ENCODE measurements around the gene PACS2. TPM values are rescaled to one million over a fixed set of nuclear protein-coding genes. Genes with fewer than 3 reads are reported as not detected.

The PACS2 gene
- total and polyA plus RNA-seq, 2 donors (not counting 3 experiments of a cell fraction or from before 2014, with no cell fraction given) = 52.7 to 86.3 TPM

- peaks cover 2% of the 10 kb centered on the region for H4K20me1 ChIP-seq (replicated peaks; ENCODE audit: control insufficient read depth, extremely low read depth, insufficient read depth, low read length)
- no peak overlapping the region for H2AFZ ChIP-seq (ENCODE audit: low read depth, low read length)
- CTCF ChIA-PET = interaction anchor here (4.7 kb wide), 1 partner anchor 48 kb away, joined by 23 read pairs; no protein-coding TSS in a partner anchor
- intact Hi-C loops (cut with micrococcal nuclease) (loop anchor here (5.0 kb wide), 1 partner anchor 35 kb away; the partner anchor contains the start of gene TEX22), dilution Hi-C loops (cut with MboI; ENCODE audit: extremely low pct_ligation_motif_present, low sequenced_read_pairs) (no loop called here)
- no peak overlapping the region for H3K4me2 ChIP-seq (ENCODE audit: insufficient read depth, low read length)
- peaks cover 2 to 7% of the 10 kb centered on the region in 2 experiments for H3K36me3 ChIP-seq (ENCODE audit: control insufficient read depth in 2 of 2, extremely low read depth in 1 of 2, insufficient read depth in 2 of 2, low read length in 2 of 2)
- POLR2A ChIA-PET = no interaction called here
- FAIRE-seq = no peak
- no TSS peak for BruUV-seq (replicated peaks)
- H3K27me3 ChIP-seq (ENCODE audit: control insufficient read depth in 2 of 2, insufficient read depth in 2 of 2, low read length in 2 of 2) = no peaks in the 10 kb centered on the region
- H3K4me1 ChIP-seq (ENCODE audit: control insufficient read depth, extremely low read depth, insufficient read depth, low read length) = peaks cover 44% of the 10 kb centered on the region
- H3K79me2 ChIP-seq (ENCODE audit: control insufficient read depth, insufficient read depth, low read length) = peaks cover 81% of the 10 kb centered on the region
- no peaks in the 10 kb centered on the region for H3K9me3 ChIP-seq (replicated peaks; ENCODE audit: control insufficient read depth, insufficient read depth, low read length)
- no peak for DNase-seq (ENCODE audit: low read depth, low spot score)
- TF ChIP-seq POLR2AphosphoS5 (IDR thresholded peaks at IDR 0.05; ENCODE audit: insufficient read depth, low read depth, low read length) (no peak), POLR2A (IDR thresholded peaks at IDR 0.05; ENCODE audit: low read depth, low read length) (no peak), MAX (IDR thresholded peaks at IDR 0.05; ENCODE audit: insufficient read depth, insufficient read length) (no peak), MYC (IDR thresholded peaks at IDR 0.05; ENCODE audit: low read depth, low read length) (no peak), GATA2 (IDR thresholded peaks at IDR 0.05; ENCODE audit: insufficient read depth, insufficient read length, low read depth, low read length) (no peak), JUN (IDR thresholded peaks at IDR 0.05; ENCODE audit: borderline replicate concordance, insufficient read depth, insufficient read length, low read depth) (no peak), FOS (IDR thresholded peaks at IDR 0.05; ENCODE audit: borderline replicate concordance, insufficient read depth, low read length) (no peak), EZH2 (IDR thresholded peaks at IDR 0.05; ENCODE audit: borderline replicate concordance, low read depth, low read length, severe bottlenecking) (no peak), CTCF (IDR thresholded peaks at IDR 0.05; ENCODE audit: extremely low read depth in 1 of 2, insufficient read depth in 1 of 2, low read depth in 1 of 2, low read length in 2 of 2) (no peak)
- H3K9ac ChIP-seq (replicated peaks; ENCODE audit: extremely low read depth, insufficient read depth, low read length) = no peak overlapping the region
- no peaks in the 10 kb centered on the region for H3K9me1 ChIP-seq (replicated peaks; ENCODE audit: control insufficient read depth, extremely low read depth, insufficient read depth, low read length)
- H3K27ac ChIP-seq (ENCODE audit: insufficient read depth, low read depth, low read length) = no peak overlapping the region
- H3K4me3 ChIP-seq (replicated peaks in 1 of 3; ENCODE audit: insufficient read depth in 1 of 3, low read depth in 1 of 3, low read length in 3 of 3) = no peak overlapping the region
Observed at GRCh38 chr14:105432657-105433056, 118.1 kb downstream of the PACS2 start.
